Measurements from ENCODE around the gene ZMYND11. TPM values are rescaled to one million over a fixed set of nuclear protein-coding genes. Genes with fewer than 3 reads are reported as not detected.

ZMYND11 gene
- polyA plus RNA-seq, 2 of the 4 experiments (the other 2 are of a cell fraction): 47.7 to 99.7 TPM

- WGBS (ENCODE audit: missing lambda C conversion rate): 71% methylated on average over 9 of the region's 10 CpGs
- no peak overlapping the region for H3K4me3 ChIP-seq
- DNase-seq (ENCODE audit: low read depth in 1 of 2, low spot score in 1 of 2): no peak
- no peaks in the 10 kb centered on the region for H3K9me3 ChIP-seq
- TF ChIP-seq CTCF (IDR thresholded peaks at IDR 0.05): no peak
- no peak overlapping the region for H3K4me2 ChIP-seq
- FAIRE-seq: no peak
- ChIA-PET CTCF (interaction anchor here (1.2 to 2.1 kb wide), 2 partner anchors 9 to 21 kb away, joined by 4 to 5 read pairs; no protein-coding TSS in a partner anchor), POLR2A (no interaction called here)
- ATAC-seq: no peak
- H3K27ac ChIP-seq: no peak overlapping the region; a peak in 1 of 6 replicates
- peaks cover 10% of the 10 kb centered on the region for H3K4me1 ChIP-seq
Observed at GRCh38 chr10:269440-270074, 134.3 kb downstream of the ZMYND11 start.

GRCh38 chr10:271201-271600 is 135.9 kb downstream of the ZMYND11 start:
- Histone ChIP-seq H3K4me2 (no peak overlapping the region), H3K4me3 (no peak overlapping the region), H3K27ac (no peak overlapping the region; a peak in 1 of 6 replicates), H3K4me1 (peaks cover 10% of the 10 kb centered on the region), H3K9me3 (no peaks in the 10 kb centered on the region)
- ChIA-PET CTCF (interaction anchor here (1.0 to 2.1 kb wide), 3 partner anchors 8 to 20 kb away, joined by 3 to 5 read pairs (median 3); no protein-coding TSS in a partner anchor), POLR2A (no interaction called here)
- TF ChIP-seq POLR2A (IDR thresholded peaks at IDR 0.05; ENCODE audit: low read length): no peak
- no peak for TF ChIP-seq PHF8 (IDR thresholded peaks at IDR 0.05; ENCODE audit: borderline replicate concordance, low read depth)
- TF ChIP-seq ZSCAN20 (CRISPR knock-in tag; IDR thresholded peaks at IDR 0.05): no peak
- no peak for TF ChIP-seq HOXB5 (CRISPR knock-in tag; IDR thresholded peaks at IDR 0.05)
- TF ChIP-seq ZNF302 (CRISPR knock-in tag; IDR thresholded peaks at IDR 0.05): no peak
- TF ChIP-seq FOSB (CRISPR knock-in tag; IDR thresholded peaks at IDR 0.05): no peak
- TF ChIP-seq SREBF2 (IDR thresholded peaks at IDR 0.05): no peak
- TF ChIP-seq NPAS2 (CRISPR knock-in tag; IDR thresholded peaks at IDR 0.05; ENCODE audit: borderline replicate concordance): no peak
- TF ChIP-seq EHF (CRISPR knock-in tag; IDR thresholded peaks at IDR 0.05): no peak
- no peak for TF ChIP-seq EP300 (IDR thresholded peaks at IDR 0.05)
- TF ChIP-seq TFCP2L1 (CRISPR knock-in tag; IDR thresholded peaks at IDR 0.05): no peak
- FAIRE-seq: no peak
- DNase-seq (ENCODE audit: low read depth in 1 of 2, low spot score in 1 of 2): no peak
- WGBS (ENCODE audit: missing lambda C conversion rate): 96% methylated on average over 3 of the region's 3 CpGs
- ATAC-seq: no peak

- ATAC-seq: no peak
- TF ChIP-seq RARB (CRISPR knock-in tag; IDR thresholded peaks at IDR 0.05) (no peak), MAFK (IDR thresholded peaks at IDR 0.05; ENCODE audit: partially characterized antibody) (peak; percentile 90), JUNB (IDR thresholded peaks at IDR 0.05) (no peak), ATOH8 (CRISPR knock-in tag; IDR thresholded peaks at IDR 0.05; ENCODE audit: low read depth) (no peak), GATA3 (IDR thresholded peaks at IDR 0.05; ENCODE audit: borderline replicate concordance) (no peak), POLR2AphosphoS2 (conservative IDR thresholded peaks at IDR 0.05; ENCODE audit: low read length) (no peak), REST (IDR thresholded peaks at IDR 0.05) (no peak)
- FAIRE-seq: no peak
- DNase-seq (ENCODE audit: low read depth in 1 of 2, low spot score in 1 of 2): no peak
- Histone ChIP-seq H3K4me3 (no peak overlapping the region), H3K27ac (no peak overlapping the region), H3K4me2 (no peak overlapping the region), H3K9me3 (no peaks in the 10 kb centered on the region), H3K4me1 (peaks cover 9% of the 10 kb centered on the region)
- ChIA-PET CTCF (interaction anchor here (1.3 to 2.1 kb wide), 2 partner anchors 7 to 9 kb away, joined by 4 to 5 read pairs; no protein-coding TSS in a partner anchor), POLR2A (no interaction called here)
- 95% methylated on average over 6 of the region's 6 CpGs for WGBS (ENCODE audit: missing lambda C conversion rate)
Observed at GRCh38 chr10:271722-272121, 136.5 kb downstream of the ZMYND11 start.

Data from A549 (cell line).